NT2/D1 (cell line): ENCODE results near the gene UBTD2.

Source experiments
- SUZ12 ChIP-seq: IDR thresholded peaks from 2 replicates; pipeline ENCODE4 v1.6.1; 2011; ENCODE audit not compliant: insufficient read length, insufficient read depth; ENCODE audit errors: extremely low read depth
- YY1 ChIP-seq: IDR thresholded peaks from 2 replicates; pipeline ENCODE4 v1.6.1; 2011; ENCODE audit not compliant: insufficient read length, insufficient read depth
- ZNF274 ChIP-seq: IDR thresholded peaks from 2 replicates; pipeline ENCODE4 v1.6.1; 2011; ENCODE audit warnings: mild to moderate bottlenecking, low read depth, low read length

DNA sequence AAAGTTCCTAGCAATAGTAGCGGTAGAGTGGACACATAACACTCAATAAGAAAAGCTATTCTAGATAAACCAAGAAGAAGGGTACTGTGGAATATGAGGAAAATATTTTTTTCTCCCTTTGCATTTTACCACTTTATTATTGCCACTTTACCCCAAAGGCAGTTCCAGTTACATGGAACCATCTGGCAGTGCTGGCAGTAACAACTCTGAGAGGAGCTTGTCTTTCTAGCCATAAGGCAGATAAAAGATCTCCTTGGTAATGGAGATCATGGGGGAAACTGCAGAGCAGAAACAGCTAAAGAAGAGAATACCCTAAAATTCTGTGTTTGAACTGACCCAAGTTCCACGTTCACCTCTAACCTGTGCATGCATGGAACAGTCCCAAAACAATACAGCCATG, 38.5 kb downstream of the UBTD2 start:
- no peak for TF ChIP-seq SUZ12
- TF ChIP-seq ZNF274: no peak
- no peak for TF ChIP-seq YY1
